GM18867 (cell line): ENCODE results near the gene SLMAP.
A peak's percentile ranks its signal among the peaks of the same experiment; 100 is the strongest.
"Not testable (repeated sequence)": the region's sequence is repeated elsewhere in the genome, so short reads cannot be mapped to it uniquely, and the experiment has no call there.

ENCODE experiments used
- ATAC-seq: cut with Tn5 transposase; IDR thresholded peaks from one replicate; pipeline ENCODE4 v1.9.1; 2021; ENCODE audit warnings: mild to moderate bottlenecking, moderate library complexity; ENCODE audit not compliant: unreplicated experiment

The SLMAP gene

DNA sequence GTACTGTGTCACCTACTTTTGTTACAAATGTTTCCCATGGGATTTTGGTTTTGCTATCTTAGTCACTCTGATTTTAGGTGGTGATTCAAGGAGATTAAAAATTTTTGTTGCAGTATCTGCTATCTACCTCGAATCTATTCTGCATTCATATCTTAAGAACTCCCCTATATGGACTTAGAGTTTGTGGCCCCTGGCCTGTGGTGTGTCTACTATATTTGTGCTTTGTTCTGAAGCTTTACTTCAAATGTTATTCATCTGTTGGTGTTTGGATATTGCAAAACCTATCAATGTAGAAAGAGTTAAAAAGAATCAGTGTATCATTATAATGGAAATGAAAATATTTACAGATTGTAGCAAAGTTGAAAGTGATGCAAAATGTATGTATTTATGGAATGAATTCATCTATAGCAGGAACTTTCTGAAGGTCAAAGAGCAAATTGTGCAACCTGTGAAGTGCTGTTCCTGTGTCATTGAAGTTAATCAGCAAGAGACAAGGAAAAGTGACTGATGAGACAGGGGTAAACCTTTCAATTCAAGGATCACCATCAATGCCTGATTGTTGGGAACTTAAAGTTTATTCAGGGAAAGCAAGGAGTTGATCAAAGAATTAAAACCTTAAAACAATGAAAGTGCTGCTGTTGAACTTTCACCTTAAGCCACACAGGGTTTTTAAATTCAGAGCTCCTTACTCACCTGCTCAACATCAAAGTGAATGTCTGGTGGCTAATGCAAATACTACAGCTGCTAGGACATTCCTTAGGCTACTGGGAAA, 71.0 kb downstream of the SLMAP start:
- ATAC-seq, result no peak

- ATAC-seq, result no peak
Observed at GRCh38 chr3:57827757-57828156, 71.6 kb downstream of the SLMAP start.

- no peak for ATAC-seq
Observed at GRCh38 chr3:57832486-57832885, 76.4 kb downstream of the SLMAP start.

GRCh38 chr3:57832900-57833313, 76.8 kb downstream of the SLMAP start:
- no peak for ATAC-seq

GRCh38 chr3:57833763-57834162, 77.7 kb downstream of the SLMAP start:
- ATAC-seq, result no peak

- ATAC-seq, result no peak
Observed at GRCh38 chr3:57837686-57838085, 81.6 kb downstream of the SLMAP start.

GRCh38 chr3:57838627-57839026, 82.5 kb downstream of the SLMAP start:
- ATAC-seq, result no peak

DNA sequence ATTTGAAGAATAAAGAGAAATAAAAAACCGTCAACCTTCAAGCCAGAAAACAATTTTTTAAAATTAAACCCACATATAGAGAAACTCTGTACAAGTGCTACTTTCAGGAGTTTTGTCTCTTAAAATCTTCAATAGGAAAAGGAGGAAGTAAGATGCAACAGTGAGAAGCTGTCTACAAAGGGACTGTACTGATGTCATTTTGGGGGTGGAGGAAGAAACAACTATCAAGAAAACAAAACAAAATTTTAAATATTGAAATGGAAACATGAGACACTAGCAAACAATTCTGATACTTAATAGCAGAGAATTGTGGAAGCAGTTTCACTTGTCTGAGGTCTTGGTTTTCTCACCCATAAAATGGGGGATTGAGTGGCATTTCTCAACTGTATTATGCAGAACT, 84.4 kb downstream of the SLMAP start:
- ATAC-seq, result peak; percentile 53

- ATAC-seq, result no peak
Observed at GRCh38 chr3:57841818-57842217, 85.7 kb downstream of the SLMAP start.

- no peak for ATAC-seq
Observed at GRCh38 chr3:57848177-57848738, 92.1 kb downstream of the SLMAP start.

DNA sequence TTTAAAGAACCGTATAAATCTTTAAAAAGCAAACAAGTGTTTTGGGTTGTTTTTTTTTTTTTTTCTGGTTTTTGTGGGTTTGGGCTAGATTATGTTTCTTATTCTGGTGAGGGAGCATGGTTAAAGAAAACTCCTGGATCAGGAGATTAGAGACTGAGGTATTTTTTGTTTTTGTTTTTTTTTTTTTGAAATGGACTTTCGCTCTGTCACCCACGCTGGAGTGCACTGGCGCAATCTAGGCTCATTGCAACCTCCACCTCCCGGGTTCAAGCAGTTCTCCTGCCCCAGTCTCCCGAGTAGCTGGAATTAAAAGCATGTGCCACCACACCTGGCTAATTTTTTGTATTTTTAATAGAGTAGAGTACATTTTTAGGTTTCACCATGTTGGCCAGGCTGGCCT, 95.2 kb downstream of the SLMAP start:
- ATAC-seq, result no peak

GRCh38 chr3:57852896-57853295, 96.8 kb downstream of the SLMAP start:
- ATAC-seq, result no peak

- ATAC-seq, result no peak
Observed at GRCh38 chr3:57855281-57855680, 99.2 kb downstream of the SLMAP start.

DNA sequence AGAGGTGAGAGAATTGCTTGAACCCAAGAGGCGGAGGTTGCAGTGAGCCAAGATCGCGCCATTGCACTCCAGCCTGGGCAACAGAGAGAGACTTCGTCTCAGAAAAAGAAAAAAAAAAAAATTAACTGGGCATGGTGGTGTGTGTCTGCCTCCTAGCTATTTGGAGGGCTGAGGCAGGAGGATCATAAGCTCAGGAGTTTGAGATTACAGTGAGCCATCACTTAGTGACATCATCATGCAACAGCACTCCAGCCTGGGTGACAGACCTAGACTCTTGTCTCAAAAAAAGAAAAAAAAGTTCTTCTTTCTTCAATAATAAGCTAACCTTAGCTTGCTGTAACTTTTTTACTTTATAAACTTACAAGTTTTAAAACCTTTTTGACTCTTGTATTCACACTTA, 99.8 kb downstream of the SLMAP start:
- no peak for ATAC-seq

DNA sequence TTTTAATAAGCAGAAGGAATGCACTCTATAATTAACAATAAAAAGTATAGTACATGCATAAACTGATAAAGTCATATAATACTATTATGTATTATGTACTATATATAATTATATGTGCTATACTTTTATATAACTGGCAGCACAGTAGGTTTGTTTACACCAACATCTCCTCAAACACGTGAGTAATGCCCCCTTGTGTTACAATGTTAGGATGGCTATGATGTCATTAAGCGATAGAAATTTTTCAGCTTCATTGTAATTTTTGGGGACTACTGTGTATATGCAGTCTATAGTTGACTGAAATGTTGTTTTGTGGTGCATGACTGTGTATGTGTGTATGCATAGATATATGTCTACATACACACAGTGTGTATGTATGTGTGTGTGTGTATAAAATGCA, 100.6 kb downstream of the SLMAP start:
- no peak for ATAC-seq

GRCh38 chr3:57862894-57863293, 106.8 kb downstream of the SLMAP start:
- ATAC-seq, result no peak

GRCh38 chr3:57863380-57863779, 107.3 kb downstream of the SLMAP start:
- no peak for ATAC-seq

DNA sequence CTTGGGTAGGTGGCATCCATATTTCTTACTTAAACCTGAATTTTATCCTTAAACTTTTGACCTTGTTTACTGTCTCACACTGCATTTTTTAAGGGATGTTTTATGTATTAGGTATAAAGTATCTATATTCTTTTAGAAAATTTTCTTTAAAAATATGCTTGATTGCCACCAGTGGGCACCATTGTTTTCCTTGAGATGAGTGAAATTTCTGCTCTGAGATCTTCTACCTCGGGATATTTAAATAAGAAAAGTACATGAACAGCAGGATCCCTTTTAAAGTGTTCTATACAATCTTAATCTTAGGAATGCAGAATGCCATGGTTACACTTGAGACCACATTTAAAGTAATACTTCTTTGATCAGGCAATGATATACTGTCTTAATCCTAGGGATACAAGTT, 108.7 kb downstream of the SLMAP start:
- ATAC-seq, result no peak

GRCh38 chr3:57869110-57869509, 113.0 kb downstream of the SLMAP start:
- ATAC-seq, result not testable (repeated sequence)

- ATAC-seq, result no peak
Observed at GRCh38 chr3:57872606-57873005, 116.5 kb downstream of the SLMAP start.

GRCh38 chr3:57876632-57877031, 120.5 kb downstream of the SLMAP start:
- no peak for ATAC-seq

GRCh38 chr3:57877116-57877515, 121.0 kb downstream of the SLMAP start:
- no peak for ATAC-seq

GRCh38 chr3:57884436-57884835, 128.3 kb downstream of the SLMAP start:
- not testable (repeated sequence) for ATAC-seq
